Muscle of arm (tissue), 12 donors: ENCODE measurements around the gene CLEC16A. TPM values are rescaled to one million over a fixed set of nuclear protein-coding genes. Genes with fewer than 3 reads are reported as not detected.

Experiments
- DNase-seq: peaks from one replicate; pipeline ENCODE4 v3.0.0-alpha.2; 2013
- polyA plus RNA-seq, 12 donors: library from polyadenylated mRNA; unstranded; fragments of 120-200 nt; gene quantifications; one replicate each; pipeline ENCODE4 v1.2.1, GENCODE V29; 2013; ENCODE audit not compliant: insufficient read length in 12 of 12

The CLEC16A gene
- polyA plus RNA-seq, 12 donors = 11.8 to 16.1 (median 14.0) TPM; not detected in 1

GRCh38 chr16:11059588-11059987 lies 115.2 kb downstream of the CLEC16A start:
- DNase-seq = no peak

GRCh38 chr16:11060364-11060763 lies 116.0 kb downstream of the CLEC16A start:
- DNase-seq = no peak

DNA sequence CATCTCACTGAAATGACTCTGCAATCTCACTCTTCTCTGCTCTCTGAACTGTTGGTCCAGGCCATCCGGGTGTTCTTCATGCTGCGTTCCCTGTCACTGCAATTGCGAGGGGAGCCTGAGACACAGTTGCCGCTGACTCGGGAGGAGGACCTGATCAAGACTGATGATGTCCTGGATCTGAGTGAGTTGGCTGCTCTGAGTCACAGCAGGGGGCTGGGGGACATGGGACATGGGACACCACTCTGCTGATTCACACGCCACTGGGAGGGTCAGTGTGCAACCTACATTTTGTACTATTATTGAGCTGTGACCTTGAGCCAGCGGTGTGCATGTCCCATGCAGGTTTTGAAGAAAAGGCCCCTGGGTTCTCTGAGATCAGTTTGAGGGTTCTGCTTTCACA lies 116.5 kb downstream of the CLEC16A start:
- no peak for DNase-seq

DNA sequence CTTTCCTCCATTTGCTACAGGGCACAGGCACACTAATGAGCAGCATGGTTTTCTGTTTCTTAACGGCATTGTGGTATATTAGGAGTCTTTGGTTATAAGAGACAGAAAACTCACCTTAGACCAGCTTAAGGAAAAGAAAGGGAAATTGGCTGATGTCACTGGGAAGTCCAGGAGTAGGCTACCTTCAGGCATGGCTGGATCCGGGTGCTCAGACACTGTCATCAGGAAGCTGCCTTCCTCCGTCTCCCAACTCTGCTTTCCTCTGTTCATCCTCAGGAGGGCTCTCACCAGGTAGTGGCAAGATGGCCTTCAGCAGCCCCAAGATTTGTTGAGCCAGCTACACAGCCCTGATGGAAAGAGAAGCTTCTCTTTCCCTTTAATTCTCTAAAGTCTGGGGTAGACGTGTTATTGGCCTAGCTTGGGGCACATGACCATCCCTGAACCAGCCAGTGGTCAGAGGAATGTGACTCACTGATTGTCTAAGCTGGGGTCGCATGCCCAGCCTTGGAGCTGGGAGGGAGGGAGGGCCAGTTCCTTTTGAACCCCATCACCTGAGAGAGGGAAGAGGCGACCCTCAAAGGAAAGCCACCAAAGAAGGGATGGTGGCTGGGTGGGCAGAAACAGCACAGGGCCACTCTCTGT lies 117.4 kb downstream of the CLEC16A start:
- DNase-seq = no peak

- DNase-seq = no peak
These were observed 119.3 kb downstream of the CLEC16A start for GRCh38 chr16:11063448-11064201.

DNA sequence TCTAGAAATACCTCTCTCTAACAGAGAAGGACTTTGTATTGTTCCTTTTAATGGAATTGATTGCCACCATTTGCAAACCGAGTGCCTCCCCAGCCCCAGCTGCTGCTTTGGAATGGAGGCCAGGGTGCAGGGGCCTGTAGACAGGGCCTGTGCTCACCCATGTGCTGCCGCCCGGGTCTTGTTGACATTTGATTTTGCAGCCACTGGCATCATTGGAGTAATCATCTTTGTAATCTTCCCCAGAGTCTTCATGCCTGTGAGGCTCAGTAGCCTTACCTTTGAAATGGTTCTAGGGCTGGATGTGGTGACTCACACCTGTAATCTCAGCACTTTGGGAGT lies 119.8 kb downstream of the CLEC16A start:
- DNase-seq = no peak

DNA sequence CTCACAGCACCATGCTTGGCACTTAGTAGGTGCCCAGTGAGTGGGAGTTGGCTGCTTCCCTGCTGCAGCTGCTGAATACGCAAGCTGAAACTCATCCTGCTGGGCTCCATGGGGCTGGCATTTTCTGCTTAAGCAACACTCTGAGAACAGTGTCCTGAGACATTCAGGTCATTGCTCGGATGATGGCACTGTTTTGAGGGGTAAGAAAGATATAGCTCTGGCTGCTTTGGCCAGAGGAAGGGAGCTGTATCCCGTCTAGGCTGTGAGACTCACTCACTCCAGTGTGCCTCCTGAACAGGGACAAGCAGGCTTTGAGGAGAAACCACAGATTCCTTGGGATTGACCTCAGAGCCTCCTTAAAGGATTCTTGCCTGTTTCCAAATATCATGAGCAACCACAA lies 120.5 kb downstream of the CLEC16A start:
- no peak for DNase-seq

DNA sequence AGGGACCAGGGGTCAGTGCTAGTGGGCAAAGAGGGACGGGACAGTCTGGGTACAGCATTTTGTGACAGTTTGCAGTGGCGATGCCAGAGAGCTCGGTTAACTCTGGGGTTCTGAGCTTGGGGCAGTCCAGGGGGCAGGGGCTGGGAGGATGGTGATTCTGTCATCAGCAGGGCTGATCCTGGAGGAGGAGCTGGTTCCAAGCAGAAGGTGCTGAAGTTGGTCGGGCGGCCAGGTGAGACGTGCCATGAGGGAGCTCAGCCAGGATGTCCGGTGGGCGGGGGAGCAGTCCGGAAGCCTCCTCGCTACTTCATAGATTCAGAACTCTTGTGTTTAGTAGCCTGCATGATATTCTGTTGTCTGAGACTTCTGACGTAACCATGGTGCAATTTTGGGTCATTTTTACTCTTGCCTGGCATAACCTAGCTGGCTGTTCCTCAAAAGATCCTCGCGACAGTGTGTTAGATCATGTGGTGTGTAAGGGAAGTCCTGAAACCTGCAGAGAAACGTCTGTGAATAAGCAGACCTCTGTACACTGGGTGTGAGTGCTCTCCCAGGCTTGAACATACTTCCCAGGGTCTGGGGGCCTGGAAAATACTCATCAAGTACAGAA lies 122.0 kb downstream of the CLEC16A start:
- DNase-seq = no peak

DNA sequence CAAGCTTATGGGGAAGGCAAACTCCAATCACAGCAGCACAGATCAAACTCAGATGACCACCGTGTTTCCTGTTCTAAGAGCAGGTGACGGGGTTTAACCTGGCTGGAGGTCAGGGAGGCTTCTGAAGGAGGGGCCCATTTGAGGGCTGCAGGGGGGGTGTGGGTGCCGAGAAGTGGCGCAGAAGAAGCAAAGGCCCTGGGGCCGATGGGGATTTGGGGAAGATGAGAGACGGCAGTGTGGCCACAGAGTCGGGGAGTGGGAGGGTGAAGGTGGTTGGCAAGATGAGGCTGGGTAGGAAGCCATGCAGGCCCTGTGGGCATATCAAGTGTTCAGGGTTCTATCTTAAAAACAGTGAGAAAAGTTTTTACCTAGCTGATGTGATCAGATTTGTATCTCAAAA lies 122.9 kb downstream of the CLEC16A start:
- DNase-seq = no peak

DNA sequence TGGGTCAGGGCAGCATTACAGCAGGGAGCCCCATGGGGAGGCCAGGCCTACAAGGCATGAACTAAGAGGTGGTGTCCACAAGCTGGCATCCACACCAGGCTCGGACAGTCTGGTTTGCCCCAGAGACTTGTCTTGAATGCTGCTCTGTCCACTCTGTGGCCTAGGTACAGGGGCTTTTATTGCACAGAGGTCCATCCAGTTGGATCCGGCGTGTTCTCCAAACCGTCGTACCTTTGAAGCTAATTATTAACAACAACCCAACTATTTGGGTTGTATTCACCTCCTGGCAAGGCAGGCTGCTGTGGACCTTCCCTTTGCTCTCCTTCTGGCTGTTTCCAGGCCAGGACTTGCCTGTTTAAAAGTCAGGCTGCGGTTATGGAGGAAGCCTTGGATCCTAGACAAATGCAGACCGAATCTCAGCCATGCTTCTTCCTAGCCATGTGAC lies 123.4 kb downstream of the CLEC16A start:
- DNase-seq = no peak

DNA sequence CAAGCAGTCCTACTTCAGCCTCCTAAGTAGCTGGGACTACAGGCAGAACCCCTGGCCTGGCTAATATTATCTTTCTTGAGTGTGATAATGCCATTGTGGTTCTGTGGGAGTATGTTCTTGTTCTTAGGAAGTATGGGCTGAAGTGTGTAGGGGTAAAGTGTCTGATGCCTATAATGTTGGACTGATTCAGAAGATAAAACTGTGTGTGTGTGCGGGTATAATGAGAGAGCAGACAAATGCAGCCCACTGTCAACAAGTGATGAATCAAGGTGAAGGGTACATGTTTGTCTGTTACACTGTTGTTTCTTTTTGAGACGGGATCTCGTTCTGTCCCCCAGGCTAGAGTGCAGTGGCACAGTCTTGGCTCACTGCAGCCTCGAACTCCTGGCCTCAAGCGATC lies 127.5 kb downstream of the CLEC16A start:
- no peak for DNase-seq

GRCh38 chr16:11072420-11073153 lies 128.2 kb downstream of the CLEC16A start:
- no peak for DNase-seq

- DNase-seq = no peak
These were observed 129.1 kb downstream of the CLEC16A start for GRCh38 chr16:11073407-11073999.

DNA sequence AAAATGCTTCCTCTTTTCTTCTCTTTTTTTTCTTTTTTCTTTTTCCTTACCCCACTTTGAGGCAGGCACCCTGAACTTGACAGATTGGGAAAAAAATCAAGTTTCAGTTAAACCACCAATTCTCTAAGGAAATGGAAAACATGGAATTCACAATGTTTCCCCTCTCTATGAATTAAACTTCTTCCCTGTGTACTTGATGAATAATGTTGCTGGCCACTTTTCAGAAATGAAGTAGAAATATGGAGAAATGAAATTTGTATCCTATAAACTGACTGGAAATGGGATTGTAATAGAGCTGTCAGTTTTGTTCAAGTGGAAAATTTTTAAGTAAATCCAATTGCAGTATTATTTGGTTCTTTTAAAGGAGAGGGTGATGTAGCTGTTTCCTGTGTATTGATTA lies 129.8 kb downstream of the CLEC16A start:
- DNase-seq = no peak

DNA sequence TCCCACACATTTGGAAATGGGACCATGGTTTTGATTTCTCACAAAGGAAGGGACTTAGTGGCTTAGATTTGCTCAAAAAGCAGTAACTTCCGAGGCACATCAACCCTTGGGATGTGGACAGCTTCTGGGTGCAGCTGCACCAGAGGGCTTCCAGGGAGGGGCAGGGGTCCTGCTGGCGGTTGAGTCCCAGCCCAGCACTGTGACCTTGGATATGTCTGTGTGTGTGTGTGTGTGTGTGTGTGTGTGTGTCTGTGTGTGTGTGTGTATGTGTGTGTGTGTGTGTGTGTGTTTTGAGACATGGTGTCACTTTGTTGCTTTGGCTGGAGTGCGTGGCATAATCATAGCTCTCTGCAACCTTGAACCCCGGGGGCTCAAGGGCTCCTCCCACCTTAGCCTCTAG lies 130.8 kb downstream of the CLEC16A start:
- DNase-seq = no peak

- no peak for DNase-seq
These were observed 132.1 kb downstream of the CLEC16A start for GRCh38 chr16:11076259-11077018.

DNA sequence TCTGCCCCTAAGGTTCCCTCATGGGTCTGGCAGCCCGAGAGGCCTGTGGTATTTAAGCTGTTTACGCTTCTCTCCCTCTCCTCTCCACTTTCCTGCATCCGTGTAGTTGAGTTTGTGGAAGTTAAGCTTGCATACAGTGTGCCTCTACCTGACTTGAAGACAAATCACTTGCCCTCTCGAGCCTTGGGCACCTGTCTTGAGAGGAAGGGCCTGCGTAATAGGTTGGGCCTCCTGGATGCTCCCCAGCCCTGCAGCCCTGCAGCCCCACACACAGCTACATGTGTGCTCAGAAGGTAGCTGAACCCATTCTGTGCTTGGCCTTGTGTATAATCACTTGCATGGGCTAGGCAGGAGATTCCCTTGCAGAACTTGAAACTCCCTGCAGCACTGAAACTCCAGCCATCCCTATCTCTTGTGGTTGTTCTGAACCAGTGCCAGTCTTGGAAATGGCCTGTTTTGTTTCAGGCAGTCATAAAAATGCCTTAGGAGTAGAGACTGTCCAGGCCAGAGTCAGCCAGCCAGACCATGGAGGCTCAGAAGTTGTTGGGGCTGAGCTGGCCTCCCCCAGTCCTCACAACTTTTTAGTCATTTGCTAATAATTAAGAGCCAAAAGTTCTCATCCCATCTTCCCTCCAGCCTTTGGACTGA lies 134.6 kb downstream of the CLEC16A start:
- DNase-seq = peak; percentile 32

GRCh38 chr16:11079652-11080187 lies 135.4 kb downstream of the CLEC16A start:
- no peak for DNase-seq

GRCh38 chr16:11080327-11080967 lies 136.1 kb downstream of the CLEC16A start:
- no peak for DNase-seq
